Upper lobe of right lung (tissue), 1 donor: ENCODE data around the gene SBSN. TPM values are rescaled to one million over a fixed set of nuclear protein-coding genes. Genes with fewer than 3 reads are reported as not detected.

ENCODE experiments used
- ATAC-seq: fragments of 200-7000 bp; cut with Tn5 transposase; one replicate; pipeline ENCODE4 v1.9.1; 2020; ENCODE audit warnings: mild to moderate bottlenecking, moderate library complexity
- DNase-seq: peaks from one replicate; pipeline ENCODE4 v3.0.0-alpha.2; 2020
- H3K27ac ChIP-seq: fragments of 200-600 bp; one replicate; pipeline ENCODE4 v1.8.0; 2022
- H3K27me3 ChIP-seq: fragments of 200-600 bp; one replicate; pipeline ENCODE4 v1.8.0; 2022; ENCODE audit warnings: mild to moderate bottlenecking
- H3K36me3 ChIP-seq: fragments of 200-600 bp; one replicate; pipeline ENCODE4 v1.8.0; 2022
- H3K4me1 ChIP-seq: fragments of 200-600 bp; one replicate; pipeline ENCODE4 v1.8.0; 2022
- H3K4me3 ChIP-seq: fragments of 200-600 bp; one replicate; pipeline ENCODE4 v1.8.0; 2022; ENCODE audit warnings: mild to moderate bottlenecking
- H3K9me3 ChIP-seq: fragments of 200-600 bp; one replicate; pipeline ENCODE4 v1.8.0; 2022
- CTCF ChIP-seq: fragments of 200-600 bp; IDR thresholded peaks from one replicate; pipeline ENCODE4 v1.8.0; 2022; ENCODE audit warnings: antibody characterized with exemption
- intact Hi-C: fragments of 100-400 bp; cut with DNase I; formaldehyde crosslinking; loops from one replicate; pipeline ENCODE4 v1.11.0; 2022
- total RNA-seq: library from RNA; stranded (reverse); fragmentation: NEBNext Ultra II Directional; extraction: Animal tissue kit (Norgen Biotek cat#: 25700); gene quantifications from one replicate; pipeline ENCODE4 v1.2.1, GENCODE V29; 2021
- donor health status: DM: no; HTN: yes; CAD: no; lungs with severe emphysema.

Gene SBSN
- total RNA-seq, 1 donor from 2014 or later = not detected

DNA sequence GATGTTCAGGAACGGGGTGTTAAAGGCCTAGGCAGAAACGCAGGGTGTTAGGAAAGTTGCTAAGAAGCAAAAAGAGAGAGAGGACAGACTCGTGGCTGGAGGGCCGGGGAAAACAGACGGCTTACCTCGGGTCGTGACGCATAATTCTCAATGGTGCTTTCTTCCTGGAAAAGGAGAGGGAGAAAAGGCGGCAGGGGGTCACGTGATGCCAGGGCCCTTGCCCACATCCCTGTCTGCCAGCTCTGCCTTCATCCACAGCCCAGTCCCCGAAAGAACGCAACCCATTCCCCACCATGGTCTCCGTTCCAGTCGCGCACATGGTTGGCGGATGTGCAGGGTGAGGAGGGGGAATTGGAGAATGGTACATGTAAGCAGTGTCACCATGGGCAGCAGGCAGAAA is 39.4 kb downstream of the SBSN start:
- TF ChIP-seq CTCF = no peak
- Histone ChIP-seq H3K9me3 (no peaks in the 10 kb centered on the region), H3K27me3 (peaks cover 8% of the 10 kb centered on the region), H3K36me3 (no peaks in the 10 kb centered on the region), H3K27ac (no peak overlapping the region), H3K4me3 (no peak overlapping the region), H3K4me1 (no peaks in the 10 kb centered on the region)
- no peak for DNase-seq
- intact Hi-C loops = no loop called here
- ATAC-seq = no peak

- peaks cover 8% of the 10 kb centered on the region for H3K27me3 ChIP-seq
- DNase-seq = no peak
- H3K4me3 ChIP-seq = no peak overlapping the region
- H3K4me1 ChIP-seq = no peaks in the 10 kb centered on the region
- H3K27ac ChIP-seq = no peak overlapping the region
- intact Hi-C loops = no loop called here
- no peaks in the 10 kb centered on the region for H3K36me3 ChIP-seq
- no peak for ATAC-seq
- H3K9me3 ChIP-seq = no peaks in the 10 kb centered on the region
- no peak for TF ChIP-seq CTCF
These were observed 40.4 kb downstream of the SBSN start for GRCh38 chr19:35487656-35488182.

DNA sequence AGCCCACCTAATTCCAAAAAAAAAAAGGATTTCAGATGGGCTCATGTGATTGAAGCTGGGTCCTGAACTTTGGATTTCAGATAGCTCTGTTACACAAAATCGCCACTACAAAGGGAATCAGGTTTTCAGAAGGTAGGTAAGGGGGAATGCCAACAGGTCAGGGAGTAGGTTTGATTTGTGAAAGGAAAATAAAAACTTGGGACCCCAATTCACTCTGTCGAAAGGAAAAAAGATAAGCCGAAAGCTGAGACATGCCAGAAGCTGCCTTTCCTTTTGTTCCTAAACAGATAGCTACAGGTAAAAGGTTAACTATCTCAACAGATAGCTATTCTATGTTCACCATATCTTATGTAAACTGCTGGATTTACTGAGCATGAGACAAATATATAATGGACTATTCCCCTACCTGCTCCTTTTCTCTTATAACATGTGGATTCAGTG is 41.8 kb downstream of the SBSN start:
- H3K36me3 ChIP-seq = no peaks in the 10 kb centered on the region
- TF ChIP-seq CTCF = no peak
- intact Hi-C loops = no loop called here
- H3K27me3 ChIP-seq = peaks cover 6% of the 10 kb centered on the region
- ATAC-seq (no peak), DNase-seq (no peak)
- H3K9me3 ChIP-seq = no peaks in the 10 kb centered on the region
- no peak overlapping the region for H3K27ac ChIP-seq
- H3K4me3 ChIP-seq = no peak overlapping the region
- no peaks in the 10 kb centered on the region for H3K4me1 ChIP-seq

- H3K36me3 ChIP-seq = no peaks in the 10 kb centered on the region
- no peak overlapping the region for H3K27ac ChIP-seq
- no peak overlapping the region for H3K4me3 ChIP-seq
- no peak for DNase-seq
- H3K9me3 ChIP-seq = no peaks in the 10 kb centered on the region
- H3K4me1 ChIP-seq = no peaks in the 10 kb centered on the region
- TF ChIP-seq CTCF = no peak
- ATAC-seq = no peak
- no peaks in the 10 kb centered on the region for H3K27me3 ChIP-seq
- intact Hi-C loops = no loop called here
These were observed 43.7 kb downstream of the SBSN start for GRCh38 chr19:35484252-35485036.

GRCh38 chr19:35483089-35483488 is 45.0 kb downstream of the SBSN start:
- Histone ChIP-seq H3K4me3 (no peak overlapping the region), H3K9me3 (no peaks in the 10 kb centered on the region), H3K36me3 (no peaks in the 10 kb centered on the region), H3K27ac (no peak overlapping the region), H3K4me1 (no peaks in the 10 kb centered on the region), H3K27me3 (no peaks in the 10 kb centered on the region)
- no peak for ATAC-seq
- TF ChIP-seq CTCF = no peak
- intact Hi-C loops = no loop called here
- DNase-seq = no peak
